Stimulated activated CD4-positive, alpha-beta T cell treated with anti-CD3 and anti-CD28 coated beads, Interleukin-4, amount 100 ng/mL, for 48 hours (primary cell): ENCODE measurements around the gene IGFL1.
A peak's percentile ranks its signal among the peaks of the same experiment; 100 is the strongest.
"Not testable (repeated sequence)": the region's sequence is repeated elsewhere in the genome, so short reads cannot be mapped to it uniquely, and the experiment has no call there.

Experiments used
- DNase-seq, 2 donors: peaks; one replicate each; pipeline ENCODE4 v3.0.0-alpha.2; 2020; ENCODE audit warnings: low read depth in 2 of 2

Gene IGFL1

DNA sequence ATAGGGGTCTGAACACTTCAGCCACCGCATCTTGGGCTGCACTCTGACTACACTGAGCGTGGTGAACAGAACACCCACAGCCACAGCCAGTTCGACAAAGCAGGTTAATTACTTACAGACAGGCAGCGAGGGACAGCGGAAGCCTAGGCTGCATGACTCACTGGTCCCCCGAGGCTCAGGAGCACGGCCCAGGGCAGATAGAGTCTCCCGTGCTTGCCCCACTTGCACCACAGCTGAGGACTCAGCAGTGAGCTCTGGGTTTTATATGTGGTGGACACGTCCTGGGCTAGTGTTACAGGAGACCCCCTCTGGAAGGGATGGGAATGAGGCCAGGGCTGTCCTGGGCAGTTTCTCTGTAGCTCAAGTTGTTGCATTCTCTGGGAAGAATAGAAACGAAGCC lies 5.8 kb upstream of the IGFL1 start:
- DNase-seq: not testable (repeated sequence)

DNA sequence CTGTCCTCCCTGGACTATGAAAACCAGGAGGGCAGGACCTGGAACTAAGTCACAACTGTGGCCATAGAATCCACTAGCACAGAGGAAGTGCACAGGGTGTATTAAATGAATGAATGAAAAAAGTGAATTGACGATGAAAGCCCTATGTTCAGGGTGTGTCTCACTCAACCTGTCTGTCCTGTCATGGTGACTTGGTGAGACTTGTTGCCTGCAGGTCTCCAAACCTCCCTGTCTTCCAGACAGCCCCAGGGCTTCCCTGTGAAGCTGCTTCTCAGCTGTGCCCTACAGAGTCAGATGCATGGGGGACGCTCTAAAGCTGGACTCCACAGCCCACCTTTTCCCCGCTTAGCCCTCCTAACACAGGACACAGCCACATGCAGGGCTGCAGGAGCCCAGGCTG lies 4.8 kb upstream of the IGFL1 start:
- DNase-seq: no peak

DNA sequence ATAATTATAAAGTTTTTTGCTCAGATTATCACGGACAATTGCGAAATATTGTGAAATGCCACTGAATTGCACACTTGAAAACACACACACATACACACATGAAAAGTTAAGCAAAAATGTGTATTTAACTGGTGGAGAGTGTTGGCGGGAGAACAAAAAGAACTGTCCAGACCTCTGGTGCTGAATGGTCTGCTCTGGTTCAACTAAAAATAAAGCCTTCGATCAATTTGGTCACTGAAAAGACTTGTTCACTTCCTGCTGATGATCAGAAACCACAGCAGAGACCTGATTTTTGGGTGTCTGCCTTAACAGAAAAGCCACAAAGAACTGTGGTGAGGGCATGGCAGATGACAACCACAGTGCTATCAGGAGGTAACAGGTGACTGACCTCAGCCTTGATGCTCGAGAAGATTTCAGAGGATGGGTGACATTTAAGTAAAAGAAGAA lies 4.0 kb upstream of the IGFL1 start:
- no peak for DNase-seq

DNA sequence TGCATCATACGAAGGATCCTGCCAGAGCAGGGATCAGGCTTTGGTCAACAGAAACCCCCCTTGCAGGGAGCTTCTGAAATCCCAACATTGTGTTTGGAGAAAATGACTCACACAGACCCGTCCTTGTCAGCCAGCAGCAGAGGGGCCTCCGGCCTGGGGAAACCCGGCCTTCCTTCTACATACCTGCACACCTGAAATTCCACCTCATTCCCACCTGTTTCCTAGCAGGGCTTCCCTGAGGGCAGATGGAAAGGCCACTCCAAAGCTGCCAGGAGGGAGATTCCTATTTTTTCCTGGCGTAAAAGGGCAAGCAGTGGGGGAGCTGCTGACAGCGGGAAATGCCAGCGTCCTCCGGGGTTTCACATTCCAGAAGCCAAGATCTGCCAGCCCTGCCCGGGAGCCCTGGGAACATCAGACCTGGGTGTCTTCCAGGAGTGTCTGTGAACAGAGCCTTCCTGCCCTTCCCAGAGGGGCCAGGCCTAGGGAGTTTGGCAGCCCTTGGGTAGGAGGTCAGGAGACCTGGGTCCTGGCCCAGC lies 3.0 kb upstream of the IGFL1 start:
- no peak for DNase-seq

DNA sequence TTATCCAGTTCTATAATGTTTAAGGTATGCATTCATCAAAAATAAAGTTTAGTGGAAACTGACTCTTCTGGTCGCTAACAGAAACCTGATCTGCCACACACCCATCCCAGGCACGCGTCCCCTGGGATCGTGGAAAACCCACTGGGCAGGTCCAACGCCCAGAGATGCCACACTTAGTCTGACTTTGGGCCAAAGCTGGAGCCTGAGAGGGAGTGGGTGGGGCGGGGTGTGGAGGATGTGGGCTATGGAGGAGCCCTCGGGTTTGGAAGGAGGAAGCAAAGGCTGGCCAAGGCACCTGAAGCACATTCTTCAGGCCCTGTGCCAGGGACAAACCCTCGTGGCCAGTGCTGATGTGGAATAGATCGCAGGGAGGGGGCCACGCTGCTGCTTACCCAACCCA lies 2.5 kb downstream of the IGFL1 start:
- DNase-seq: no peak

DNA sequence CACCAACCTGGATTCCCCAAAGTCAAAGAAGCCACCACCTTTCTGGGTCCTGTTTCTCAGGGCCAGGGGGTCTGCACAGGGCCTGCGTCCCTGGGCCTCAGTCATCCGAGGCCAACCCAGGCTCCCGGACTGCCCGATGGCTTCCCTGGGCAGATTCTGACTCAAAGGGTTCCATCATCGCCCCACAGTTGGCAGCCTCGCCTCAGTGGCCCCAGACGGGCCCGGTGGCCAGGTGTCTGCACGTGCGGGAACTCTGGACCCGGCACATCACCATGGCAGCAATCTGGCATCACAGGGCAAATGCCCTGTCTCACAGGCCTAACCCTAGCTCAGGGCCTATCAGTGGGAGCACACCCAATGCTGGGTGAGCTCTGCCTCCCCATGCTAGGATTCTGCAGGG lies 2.9 kb downstream of the IGFL1 start:
- no peak for DNase-seq

DNA sequence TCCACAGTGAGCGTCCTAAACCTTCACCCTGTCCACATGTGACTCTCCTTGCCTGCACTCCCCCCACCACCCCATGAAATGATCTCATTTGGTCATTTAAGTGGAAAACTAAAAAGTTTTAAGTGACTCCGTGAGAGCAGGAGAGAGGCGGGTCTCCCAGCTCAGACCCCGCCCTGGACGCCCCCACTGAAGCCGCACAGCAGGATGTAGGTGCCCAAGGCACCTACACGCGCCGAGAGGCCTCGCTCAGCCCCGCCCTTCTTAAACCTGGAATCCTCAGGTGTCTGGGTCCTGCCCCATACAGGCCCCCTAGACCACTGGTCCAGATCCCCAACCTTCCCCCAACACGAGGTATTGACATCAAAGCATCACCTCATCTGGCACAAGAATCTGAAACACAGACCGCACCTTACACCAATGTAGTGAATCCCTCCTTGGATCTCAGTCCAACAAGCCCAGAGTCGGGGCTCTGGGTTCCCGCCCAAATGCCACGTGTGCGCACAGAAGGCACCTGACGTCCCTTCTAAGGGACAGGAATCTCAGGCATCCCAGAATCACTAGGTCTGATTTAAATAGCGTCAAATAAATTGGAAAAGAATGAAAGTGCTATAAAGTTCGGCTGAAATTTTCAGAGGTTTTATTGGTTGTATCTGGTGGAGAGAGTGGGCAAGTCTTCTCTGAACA lies 3.5 kb downstream of the IGFL1 start:
- DNase-seq: no peak

DNA sequence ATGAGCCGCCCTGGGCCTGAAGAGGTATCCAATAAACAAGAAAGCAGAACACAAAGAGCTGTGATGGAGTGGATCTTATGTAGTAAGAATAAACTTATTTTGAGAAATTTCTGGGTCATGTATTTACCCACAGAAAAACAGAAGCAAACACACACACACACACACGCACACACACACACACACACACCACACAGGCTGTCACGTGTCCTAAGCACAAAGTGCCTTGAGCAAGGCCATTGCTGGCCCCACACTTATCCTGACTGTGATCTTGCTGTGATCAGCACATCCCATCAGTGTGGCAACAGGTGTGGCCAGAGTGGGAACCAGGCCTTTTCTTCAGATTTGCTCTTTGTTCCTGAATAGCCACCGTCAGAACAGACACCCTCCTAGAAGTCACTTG lies 4.3 kb downstream of the IGFL1 start:
- not testable (repeated sequence) for DNase-seq

DNA sequence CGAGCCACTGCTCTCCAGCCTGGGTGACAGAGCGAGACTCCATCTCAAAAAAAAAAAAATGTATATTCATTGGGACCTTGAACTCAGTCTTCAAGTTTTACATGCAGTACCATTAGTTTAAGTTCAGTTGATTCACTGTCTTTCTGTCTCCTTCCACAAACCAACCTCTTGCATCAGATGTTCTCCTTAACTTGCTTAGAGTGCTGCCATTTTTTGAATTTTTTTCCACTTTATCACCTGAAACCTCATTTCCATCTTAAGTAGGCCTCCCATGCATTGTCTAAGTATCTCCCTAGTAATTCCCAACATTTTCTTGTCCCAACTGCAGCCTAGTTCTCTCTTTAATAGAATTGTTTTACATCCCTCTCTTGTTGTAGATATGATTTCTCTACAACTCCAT lies 8.6 kb downstream of the IGFL1 start:
- not testable (repeated sequence) for DNase-seq

DNA sequence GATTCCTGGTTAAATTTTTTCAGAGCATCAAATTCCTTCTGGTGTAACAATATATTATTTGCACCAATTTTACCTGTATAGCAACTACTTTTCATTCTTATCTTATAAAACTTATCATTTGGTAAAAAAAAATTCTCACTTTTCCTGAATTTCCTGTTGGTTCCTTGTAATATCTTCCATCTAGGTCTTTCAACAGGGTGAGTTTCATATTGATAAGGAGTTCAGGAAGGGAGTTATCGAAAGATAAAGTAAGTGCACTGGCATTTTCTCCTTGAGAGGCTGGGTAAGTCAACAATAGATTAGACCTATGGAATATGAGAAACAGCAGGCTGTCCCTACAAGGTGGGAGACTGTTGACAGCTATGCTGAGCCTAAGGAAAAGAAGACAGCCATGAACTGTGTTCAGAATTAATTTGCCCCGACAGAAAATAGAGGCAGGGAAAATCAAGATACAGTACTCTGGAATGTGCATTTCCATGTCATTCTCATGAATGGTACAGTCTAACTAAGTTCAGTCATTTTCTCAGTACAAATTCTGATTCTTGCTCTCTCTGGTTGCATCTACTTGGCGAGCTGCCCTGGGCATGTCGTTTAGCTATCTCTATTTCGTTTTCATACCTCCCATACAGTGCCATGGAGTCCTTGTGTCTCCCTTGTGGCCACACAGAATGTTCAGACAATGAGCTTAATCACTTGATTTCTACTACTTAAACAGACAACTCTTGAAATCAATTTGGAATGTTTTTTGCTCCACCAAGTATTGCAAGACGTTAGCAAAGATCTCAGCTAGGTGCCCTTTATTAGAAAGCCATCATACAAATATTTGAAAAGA lies 9.9 kb downstream of the IGFL1 start:
- DNase-seq: no peak

DNA sequence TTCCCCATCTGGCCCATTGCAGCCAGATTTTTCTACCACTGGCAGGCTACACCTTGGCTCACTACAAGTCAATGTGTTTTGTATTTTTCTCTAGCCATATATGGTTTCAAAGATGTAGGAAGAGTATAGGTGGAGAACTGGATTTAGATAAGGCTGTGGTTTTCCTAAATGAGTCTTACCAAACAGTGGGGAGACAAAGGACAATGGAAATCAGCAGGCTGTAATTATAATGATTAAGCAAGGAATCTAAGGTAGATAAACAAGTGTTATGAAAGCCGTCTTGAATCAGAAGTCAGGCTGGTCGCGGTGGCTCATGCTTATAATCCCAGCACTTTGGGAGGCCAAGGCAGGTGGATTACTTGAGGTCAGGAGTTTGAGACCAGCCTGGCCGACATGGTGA lies 11.2 kb downstream of the IGFL1 start:
- DNase-seq: no peak

DNA sequence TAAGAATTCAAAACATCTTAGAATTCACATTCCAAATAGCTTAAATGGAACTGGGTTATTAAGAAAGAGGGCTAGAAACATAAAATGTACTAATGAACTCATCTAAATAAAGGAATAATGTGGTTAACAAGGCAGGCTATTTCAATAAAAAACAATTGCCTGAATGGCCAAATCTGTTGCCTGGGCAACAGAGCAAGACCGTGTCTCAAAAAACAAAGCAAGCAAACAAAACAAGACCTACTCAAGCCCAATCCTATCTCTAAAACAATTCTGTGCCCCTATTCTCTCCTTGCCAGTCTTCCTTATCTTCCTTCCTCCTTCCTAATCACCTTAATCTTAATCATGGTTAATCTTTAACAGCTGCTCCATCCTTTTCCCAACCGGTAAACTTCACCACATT lies 12.1 kb downstream of the IGFL1 start:
- DNase-seq: no peak

DNA sequence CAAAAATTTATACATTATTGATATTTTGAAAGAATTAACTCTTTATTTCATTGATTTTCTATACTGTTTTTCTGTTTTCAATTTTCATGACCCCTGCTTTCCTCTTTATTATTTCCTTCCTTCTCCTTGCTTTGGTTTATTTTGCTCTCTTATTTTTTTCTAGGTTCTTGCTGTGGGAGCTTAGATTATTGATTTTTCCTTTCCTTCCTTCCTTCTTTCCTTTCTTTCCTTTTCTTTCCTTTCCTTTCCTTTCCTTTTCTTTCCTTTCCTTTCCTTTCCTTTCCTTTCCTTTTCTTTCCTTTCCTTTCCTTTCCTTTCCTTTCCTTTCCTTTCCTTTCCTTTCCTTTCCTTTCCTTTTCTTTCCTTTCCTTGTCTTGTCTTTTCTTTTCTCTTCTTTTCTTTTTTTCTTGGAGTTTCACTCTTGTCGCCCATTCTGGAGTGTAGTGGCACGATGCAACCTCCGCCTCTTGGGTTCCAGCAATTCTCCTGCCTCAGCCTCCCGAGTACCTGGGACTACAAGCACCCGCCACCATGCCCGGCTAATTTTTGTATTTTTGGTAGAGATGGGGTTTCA lies 13.6 kb downstream of the IGFL1 start:
- not testable (repeated sequence) for DNase-seq

DNA sequence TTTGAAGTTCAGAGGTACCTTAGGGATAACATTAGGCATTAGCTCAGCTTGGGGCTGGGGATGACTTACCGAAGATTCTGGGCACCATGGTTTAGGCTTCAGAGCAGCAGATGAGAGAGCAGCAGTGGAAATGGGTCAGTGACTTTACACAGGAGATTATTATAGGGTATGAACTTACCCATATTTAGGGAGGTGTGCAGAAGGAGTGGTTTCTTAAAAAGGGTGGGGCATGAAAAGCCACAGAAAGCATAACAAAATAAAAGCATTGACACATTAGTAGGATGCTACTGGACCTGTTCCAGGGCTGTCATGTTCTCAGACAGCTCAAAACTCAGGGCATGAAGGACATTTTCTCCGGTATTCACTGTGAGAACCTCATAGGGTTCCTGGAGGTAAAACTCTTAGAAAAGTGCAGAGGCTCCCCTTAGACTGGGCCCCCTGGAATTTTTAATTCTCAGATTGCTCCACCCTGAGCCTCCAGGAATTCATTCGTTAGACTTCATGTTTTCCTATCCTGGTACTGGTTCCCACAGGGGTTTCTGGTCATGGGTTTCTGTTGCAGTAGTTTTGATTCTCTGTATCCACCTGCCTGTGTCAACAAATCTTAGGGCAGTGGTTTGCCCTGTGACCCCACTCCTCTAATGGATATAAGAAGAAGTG lies 20.7 kb downstream of the IGFL1 start:
- DNase-seq: no peak

DNA sequence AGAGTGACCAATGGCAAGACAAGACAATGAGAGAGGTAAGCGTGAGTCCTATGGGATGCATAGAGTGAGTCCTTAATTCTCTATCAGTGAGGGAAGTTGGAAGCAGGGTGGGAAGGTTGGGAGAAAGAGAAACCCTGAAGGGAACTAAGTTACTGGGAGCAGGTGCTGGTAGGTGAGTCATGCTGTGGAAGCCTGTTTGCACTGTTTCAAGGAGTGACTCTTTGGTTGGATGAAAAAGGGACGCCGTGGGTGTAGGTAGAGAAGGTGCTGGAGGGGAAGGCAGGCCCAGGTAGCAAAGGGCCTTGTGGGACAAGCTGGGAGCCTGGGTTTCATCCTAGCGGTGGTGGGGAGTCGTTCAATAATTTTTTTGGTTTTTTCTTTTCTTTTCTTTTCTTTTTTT lies 21.9 kb downstream of the IGFL1 start:
- DNase-seq: no peak

DNA sequence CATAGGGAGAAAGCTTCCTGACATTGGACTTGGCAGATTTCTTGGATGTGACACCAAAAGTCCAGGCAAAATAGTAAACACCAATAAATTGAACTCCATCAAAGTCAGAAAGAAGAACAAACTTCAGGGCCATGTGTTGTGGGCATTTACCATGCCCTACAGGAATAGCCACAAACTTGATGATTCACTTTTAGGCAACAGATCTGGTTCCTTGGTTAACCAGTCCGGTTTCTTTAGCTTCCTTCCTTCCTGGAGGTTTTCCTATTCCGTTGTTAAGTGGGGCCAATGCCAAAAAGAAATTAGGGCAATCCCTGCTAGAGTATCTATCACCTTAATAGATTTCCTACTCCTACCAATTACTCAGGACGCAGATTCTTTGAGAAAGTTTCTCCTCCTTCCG lies 25.2 kb downstream of the IGFL1 start:
- no peak for DNase-seq

DNA sequence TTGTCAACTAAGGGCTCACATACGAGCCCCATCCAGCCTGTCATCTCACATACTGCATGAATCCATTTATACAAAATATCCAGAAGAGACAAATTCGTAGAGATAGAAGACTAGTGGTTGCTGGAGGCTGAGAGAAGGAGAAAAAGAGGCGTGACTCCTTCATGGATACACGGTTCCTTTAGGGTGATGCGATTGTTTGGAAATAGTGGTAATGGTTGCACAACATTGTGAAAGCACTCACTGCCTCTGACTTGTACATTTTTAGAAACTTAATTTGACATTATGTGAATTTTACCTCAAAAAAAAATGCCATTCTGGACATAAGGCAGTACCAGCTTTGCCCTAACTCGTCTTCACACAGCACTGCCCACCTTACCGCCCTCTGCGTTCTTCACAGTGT lies 27.3 kb downstream of the IGFL1 start:
- DNase-seq: no peak

DNA sequence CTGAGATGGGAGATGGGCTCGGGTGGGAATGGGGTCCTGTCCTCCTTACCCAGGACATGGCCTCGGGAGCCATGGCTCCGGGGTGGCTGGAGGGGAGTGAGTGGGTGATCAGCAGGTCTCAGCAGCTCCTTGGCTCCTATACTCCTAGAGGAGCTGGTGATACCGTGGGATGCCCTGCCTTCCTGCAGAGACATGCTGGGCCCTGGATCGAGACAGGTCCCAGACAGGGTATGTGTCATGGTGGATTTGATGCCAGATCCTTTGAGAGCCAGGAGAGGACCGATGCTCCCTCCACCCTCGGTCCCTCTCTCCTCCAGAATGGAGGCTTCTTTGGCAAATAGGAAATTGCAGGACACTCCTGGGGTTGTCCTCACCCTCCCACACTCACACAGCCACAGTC lies 32.0 kb downstream of the IGFL1 start:
- DNase-seq: not testable (repeated sequence)

DNA sequence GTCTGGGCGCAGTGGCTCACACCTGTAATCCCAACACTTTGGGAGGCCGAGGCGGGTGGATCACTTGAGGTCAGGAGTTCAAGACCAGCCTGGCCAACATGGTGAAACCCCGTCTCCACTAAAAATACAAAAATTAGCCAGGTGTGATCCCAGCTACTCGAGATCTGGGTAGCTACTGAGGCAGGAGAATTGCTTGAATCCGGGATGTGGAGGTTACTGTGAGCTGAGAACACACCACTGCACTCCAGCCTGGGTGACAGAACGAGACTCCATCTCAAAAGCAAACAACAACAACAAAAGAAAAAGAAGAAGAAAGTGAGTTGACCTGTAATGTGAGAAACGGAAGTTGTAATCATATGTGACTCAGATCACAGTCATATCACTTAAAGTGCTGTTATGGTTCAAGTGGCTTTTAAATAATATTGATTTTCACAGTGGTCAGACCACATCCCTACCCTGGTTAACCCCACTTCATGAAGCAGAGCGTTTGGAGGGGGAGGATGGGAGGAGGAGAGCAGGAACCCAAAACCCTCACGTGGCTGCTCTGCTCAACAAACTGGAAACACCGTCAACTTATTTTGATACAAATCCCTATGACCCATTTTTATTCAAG lies 33.2 kb downstream of the IGFL1 start:
- DNase-seq: peak; percentile 22 to 55

DNA sequence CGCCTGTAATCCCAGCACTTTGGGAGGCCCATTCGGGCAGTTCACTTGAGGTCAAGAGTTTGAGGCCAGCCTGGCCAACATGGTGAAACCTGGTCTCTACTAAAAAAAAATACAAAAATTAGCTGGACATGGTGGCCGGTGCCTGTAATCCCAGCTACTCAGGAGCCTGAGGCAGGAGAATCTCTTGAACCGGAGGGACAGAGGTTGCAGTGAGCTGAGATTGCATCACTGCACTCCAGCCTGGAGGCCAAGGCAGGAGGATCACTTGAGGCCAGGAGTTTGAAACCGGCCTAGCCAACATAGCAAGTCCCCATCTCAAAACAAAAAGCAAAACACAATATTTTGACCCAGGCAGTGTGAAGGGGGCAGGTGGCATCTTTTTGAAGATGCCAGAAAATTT lies 35.3 kb downstream of the IGFL1 start:
- DNase-seq: not testable (repeated sequence)

DNA sequence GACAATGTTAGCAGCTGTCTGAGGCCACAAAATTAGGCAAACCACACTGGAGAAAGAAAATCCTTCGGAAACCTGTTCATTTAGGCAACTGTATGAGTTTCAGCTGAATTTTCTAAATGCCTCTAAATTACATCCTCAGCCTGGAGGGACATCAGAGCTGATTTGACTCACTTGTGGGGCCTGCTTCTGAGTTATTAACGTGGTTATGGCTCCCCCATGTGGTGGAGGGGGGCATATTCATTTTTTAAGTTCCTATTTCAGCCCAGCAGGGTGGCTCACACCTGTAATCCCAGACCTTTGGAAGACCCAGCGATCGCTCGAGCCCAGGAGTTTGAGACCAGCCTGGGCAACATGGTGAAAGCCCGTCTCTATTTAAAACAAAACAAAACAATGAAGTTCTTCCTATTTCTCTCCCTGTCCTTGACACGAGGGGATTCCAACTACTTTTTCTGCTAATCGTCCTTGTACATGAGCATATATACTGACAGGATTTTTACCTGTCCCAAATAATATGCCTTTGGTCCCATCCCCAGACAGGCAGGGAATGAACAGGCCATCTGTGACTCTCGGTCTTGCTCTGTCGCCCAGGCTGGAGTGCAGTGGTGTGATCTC lies 35.8 kb downstream of the IGFL1 start:
- DNase-seq: peak; percentile 45 to 60
